K562 (cell line): Measurements from ENCODE around the gene DIS3L. TPM values are rescaled to one million over a fixed set of nuclear protein-coding genes. Genes with fewer than 3 reads are reported as not detected.

Source experiments
- ATAC-seq: fragments of 200-7000 bp; cut with Tn5 transposase; 3 replicates; pipeline ENCODE4 v1.9.1; 2020; ENCODE audit warnings: moderate library complexity
- BruUV-seq: library from RNA; stranded (reverse); fragments of 400-500 nt; replicated peaks from 2 replicates; lab custom pipeline; 2021; lab: Mats Ljungman, UMichigan
- CTCF ChIA-PET: fragments of 300-600 bp; formaldehyde crosslinking; extraction: SDS; loops from one replicate; lab custom pipeline; 2021; ENCODE audit warnings: low intra/inter-chr PET ratio; lab: Yijun Ruan, JAX
- POLR2A ChIA-PET: fragments of 300-600, 350-650 bp; sonication (Branson Sonifier 250); formaldehyde crosslinking; extraction: SDS; loops from one replicate; lab custom pipeline; 2021; ENCODE audit warnings: antibody characterized with exemption, inconsistent platforms; lab: Yijun Ruan, JAX
- DNase-seq, 4 experiments: peaks; one replicate each; pipeline versions ENCODE4 v3.0.0 to v3.0.0-alpha.2; 2011 to 2018; ENCODE audit warnings: low spot score in 3 of 4, mixed read lengths in 3 of 4; ENCODE audit errors: extremely low read depth in 1 of 4
- FAIRE-seq: peaks from 2 replicates; lab custom pipeline; 2011; peaks lifted over from hg19 to GRCh38; lab: Jason Lieb, UNC
- H2AFZ ChIP-seq: 2 replicates; pipeline ENCODE4 v1.6.0; 2011; ENCODE audit warnings: low read depth, low read length, control low read depth, inconsistent platforms
- H3K27ac ChIP-seq: fragments of 200-600 bp; 3 replicates; pipeline ENCODE4 v1.8.0; 2011; ENCODE audit warnings: low read depth, mild to moderate bottlenecking, control low read depth, inconsistent platforms, low read length, moderate library complexity, mixed read lengths; ENCODE audit errors: extremely low read depth
- H3K27me3 ChIP-seq, 2 experiments: fragments of 300-600 bp in 1 of 2; 2 replicates in 1 of 2; 3 replicates in 1 of 2; pipeline versions ENCODE4 v1.6.0 to v1.8.0; 2011; ENCODE audit warnings: inconsistent platforms in 2 of 2, low read length in 2 of 2, mild to moderate bottlenecking in 1 of 2, mixed read lengths in 1 of 2, moderate library complexity in 1 of 2; ENCODE audit not compliant: control insufficient read depth in 2 of 2, insufficient read depth in 2 of 2
- H3K36me3 ChIP-seq: fragments of 300-600 bp; 3 replicates; pipeline ENCODE4 v1.8.0; 2011; ENCODE audit warnings: mild to moderate bottlenecking, low read length, inconsistent platforms; ENCODE audit not compliant: control insufficient read depth, insufficient read depth
- H3K4me1 ChIP-seq, 2 experiments: fragments of 200-600 bp in 1 of 2; replicated peaks in 1 of 2; 2 replicates in 1 of 2; 3 replicates in 1 of 2; pipeline versions ENCODE4 v1.5.1 to v1.8.0; 2011; ENCODE audit warnings: inconsistent platforms in 2 of 2, low read length in 2 of 2, mild to moderate bottlenecking in 1 of 2, mixed read lengths in 1 of 2, moderate library complexity in 1 of 2; ENCODE audit not compliant: control insufficient read depth in 2 of 2, insufficient read depth in 2 of 2
- H3K4me2 ChIP-seq: 2 replicates; pipeline ENCODE4 v1.6.1; 2011; ENCODE audit warnings: low read length, control low read depth, inconsistent platforms, mixed read lengths; ENCODE audit not compliant: insufficient read depth
- H3K4me3 ChIP-seq: fragments of 200-600 bp; sonication (generic), shearing (Covaris generic); 2 replicates; pipeline ENCODE4 v1.5.1; 2016; ENCODE audit warnings: control low read depth, inconsistent platforms
- H3K79me2 ChIP-seq: fragments of 200-600 bp; 3 replicates; pipeline ENCODE4 v1.8.0; 2011; ENCODE audit warnings: low read length, inconsistent platforms; ENCODE audit not compliant: control insufficient read depth, insufficient read depth
- H3K9ac ChIP-seq, 2 experiments: 2 replicates each; pipeline versions ENCODE4 v1.6.0 to v1.6.1; 2011; ENCODE audit warnings: low read depth in 2 of 2, low read length in 2 of 2, control low read depth in 1 of 2, inconsistent platforms in 1 of 2, mild to moderate bottlenecking in 1 of 2, mixed read lengths in 1 of 2; ENCODE audit not compliant: insufficient read depth in 1 of 2
- H3K9me1 ChIP-seq: one replicate; pipeline ENCODE4 v1.6.0; 2011; ENCODE audit warnings: inconsistent platforms, mild to moderate bottlenecking, low read length, moderate library complexity; ENCODE audit not compliant: control insufficient read depth, insufficient read depth
- H3K9me3 ChIP-seq: replicated peaks from 2 replicates; pipeline ENCODE4 v1.5.1; 2011; ENCODE audit warnings: low read depth, low read length, inconsistent platforms; ENCODE audit not compliant: control insufficient read depth, insufficient read depth
- H4K20me1 ChIP-seq: replicated peaks from 2 replicates; pipeline ENCODE4 v1.6.1; 2011; ENCODE audit warnings: low read length, inconsistent platforms, mixed read lengths; ENCODE audit not compliant: control insufficient read depth, insufficient read depth
- KLF10 ChIP-seq: fragments of 250-450 bp; sonication (Bioruptor Pico); IDR thresholded peaks from 2 replicates; pipeline ENCODE4 v1.6.1; 2021; ENCODE audit warnings: matching md5 sums
- WGBS: fragments of 100-300 bp; shearing (Covaris generic); methylation state at CpG from one replicate; pipeline ENCODE4 v1.1.6; 2016; ENCODE audit warnings: low coverage, mixed read lengths; ENCODE audit not compliant: insufficient coverage; ENCODE audit errors: missing lambda C conversion rate; 5-methylcytosine and 5-hydroxymethylcytosine counted together
- in situ Hi-C: fragments of 300-500 bp; cut with MboI; formaldehyde crosslinking; loops from 4 replicates; pipeline ENCODE4 v1.15.0; 2018; ENCODE audit warnings: inconsistent platforms, mixed read lengths
- intact Hi-C: fragments of 100-400 bp; cut with micrococcal nuclease; formaldehyde crosslinking; loops from 2 replicates; pipeline ENCODE4 v1.14.2; 2022
- polyA plus RNA-seq, 8 experiments: library from polyadenylated mRNA; depleted of rRNA in 4 of 8; stranded (reverse) in 5 of 8; unstranded in 3 of 8; fragments of >200 nt; fragmentation: Nextera tagmentation in 2 of 8; fragmentation: Illumina TruSeq in 1 of 8; extraction: Ambion mirVana in 2 of 8; extraction: Trizol in 1 of 8; gene quantifications; 2 replicates each; pipeline versions ENCODE4 v1.2.1 to v1.2.3, GENCODE V29; 2011 to 2014; ENCODE audit warnings: inconsistent platforms in 1 of 8, missing spikeins in 1 of 8
- total RNA-seq, 7 experiments: library from RNA; depleted of rRNA in 6 of 7; stranded (reverse); fragments of >200 nt in 6 of 7; fragmentation: Illumina TruSeq in 2 of 7; extraction: Trizol in 2 of 7; gene quantifications; 2 replicates each; pipeline versions ENCODE4 v1.2.1 to v1.2.3, GENCODE V29; 2011 to 2021; ENCODE audit warnings: low replicate concordance in 1 of 7
- TF ChIP-seq, protein P1 (sequence below): fragments of 150-350 bp; conservative IDR thresholded peaks from 2 replicates; pipeline ENCODE4 v1.6.1; 2014; ENCODE audit warnings: low read length
- TF ChIP-seq, protein P2 (sequence below): fragments of 200-800 bp; sonication (Bioruptor generic); IDR thresholded peaks from 2 replicates; pipeline ENCODE4 v1.6.1; 2017; ENCODE audit warnings: missing genetic modification characterization, missing compliant biosample characterization

Gene DIS3L
- total and polyA plus RNA-seq, 9 of the 15 experiments (the other 6 are each of a cell fraction or from before 2014, with no cell fraction given): 5.9 to 34.6 (median 16.9) TPM

DNA sequence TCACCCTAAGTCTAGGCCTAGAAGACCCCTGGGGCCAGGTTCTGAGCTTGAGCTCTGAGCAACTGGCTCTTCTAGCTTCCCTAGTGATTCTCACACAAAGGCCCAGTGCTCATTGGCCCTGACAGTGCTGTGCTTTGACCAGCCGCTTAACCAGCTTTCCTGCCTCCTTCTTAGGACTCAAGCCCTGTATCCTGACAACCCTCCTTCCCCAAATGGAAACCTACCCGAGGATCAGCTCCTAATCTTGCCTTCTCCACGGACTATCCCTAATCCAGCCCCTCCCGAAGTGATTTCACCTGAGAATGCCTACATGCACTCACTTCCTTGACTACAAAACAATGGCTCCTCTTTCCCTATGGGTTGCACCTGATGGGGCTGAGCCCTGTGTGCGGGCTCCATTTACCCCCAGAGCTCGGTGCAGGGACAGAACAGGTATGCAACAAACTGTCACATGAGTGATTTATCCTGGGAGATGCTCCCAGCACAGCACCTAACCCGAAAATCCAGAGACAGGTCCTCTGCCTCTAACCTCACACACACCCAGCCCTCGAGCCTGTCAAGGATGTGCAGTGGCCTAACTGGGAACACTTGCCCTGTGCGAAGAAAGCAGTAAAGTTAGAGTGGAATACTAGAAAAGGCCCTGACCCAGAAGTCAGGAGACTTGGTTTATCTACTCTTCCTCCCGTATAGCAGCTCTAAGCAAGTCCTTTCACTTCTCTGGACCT, 42.1 kb upstream of the DIS3L start:
- ChIA-PET CTCF (interaction anchor here (1.1 kb wide), 1 partner anchor 247 kb away, joined by 4 read pairs; the partner anchor contains the start of gene SNAPC5), POLR2A (no interaction called here)
- DNase-seq (no peak), FAIRE-seq (peak; percentile 54), ATAC-seq (no peak)
- intact Hi-C loops (loop anchor here (5.0 kb wide), 1 partner anchor 36 kb away; no protein-coding TSS in a partner anchor), in situ Hi-C loops (no loop called here)
- Histone ChIP-seq H3K4me1 (peaks cover 3 to 23% of the 10 kb centered on the region in 2 experiments; a peak in 3 of 5 replicates), H3K79me2 (no peaks in the 10 kb centered on the region), H3K9me3 (no peaks in the 10 kb centered on the region), H3K27me3 (peaks cover 54 to 59% of the 10 kb centered on the region in 2 experiments), H3K27ac (no peak overlapping the region), H4K20me1 (peaks cover 15% of the 10 kb centered on the region; the same call in 1 of the 2 replicates), H3K9me1 (no peaks in the 10 kb centered on the region), H3K9ac (no peak overlapping the region), H3K4me3 (no peak overlapping the region), H3K36me3 (no peaks in the 10 kb centered on the region), H3K4me2 (no peak overlapping the region), H2AFZ (no peak overlapping the region)
- 4% methylated on average over 10 of the region's 10 CpGs for WGBS
- no TSS peak for BruUV-seq
- TF ChIP-seq KLF10: no peak
- TF ChIP-seq, protein P1, sequence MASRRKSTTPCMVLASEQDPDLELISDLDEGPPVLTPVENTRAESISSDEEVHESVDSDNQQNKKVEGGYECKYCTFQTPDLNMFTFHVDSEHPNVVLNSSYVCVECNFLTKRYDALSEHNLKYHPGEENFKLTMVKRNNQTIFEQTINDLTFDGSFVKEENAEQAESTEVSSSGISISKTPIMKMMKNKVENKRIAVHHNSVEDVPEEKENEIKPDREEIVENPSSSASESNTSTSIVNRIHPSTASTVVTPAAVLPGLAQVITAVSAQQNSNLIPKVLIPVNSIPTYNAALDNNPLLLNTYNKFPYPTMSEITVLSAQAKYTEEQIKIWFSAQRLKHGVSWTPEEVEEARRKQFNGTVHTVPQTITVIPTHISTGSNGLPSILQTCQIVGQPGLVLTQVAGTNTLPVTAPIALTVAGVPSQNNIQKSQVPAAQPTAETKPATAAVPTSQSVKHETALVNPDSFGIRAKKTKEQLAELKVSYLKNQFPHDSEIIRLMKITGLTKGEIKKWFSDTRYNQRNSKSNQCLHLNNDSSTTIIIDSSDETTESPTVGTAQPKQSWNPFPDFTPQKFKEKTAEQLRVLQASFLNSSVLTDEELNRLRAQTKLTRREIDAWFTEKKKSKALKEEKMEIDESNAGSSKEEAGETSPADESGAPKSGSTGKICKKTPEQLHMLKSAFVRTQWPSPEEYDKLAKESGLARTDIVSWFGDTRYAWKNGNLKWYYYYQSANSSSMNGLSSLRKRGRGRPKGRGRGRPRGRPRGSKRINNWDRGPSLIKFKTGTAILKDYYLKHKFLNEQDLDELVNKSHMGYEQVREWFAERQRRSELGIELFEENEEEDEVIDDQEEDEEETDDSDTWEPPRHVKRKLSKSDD: no peak
- TF ChIP-seq, protein P2, sequence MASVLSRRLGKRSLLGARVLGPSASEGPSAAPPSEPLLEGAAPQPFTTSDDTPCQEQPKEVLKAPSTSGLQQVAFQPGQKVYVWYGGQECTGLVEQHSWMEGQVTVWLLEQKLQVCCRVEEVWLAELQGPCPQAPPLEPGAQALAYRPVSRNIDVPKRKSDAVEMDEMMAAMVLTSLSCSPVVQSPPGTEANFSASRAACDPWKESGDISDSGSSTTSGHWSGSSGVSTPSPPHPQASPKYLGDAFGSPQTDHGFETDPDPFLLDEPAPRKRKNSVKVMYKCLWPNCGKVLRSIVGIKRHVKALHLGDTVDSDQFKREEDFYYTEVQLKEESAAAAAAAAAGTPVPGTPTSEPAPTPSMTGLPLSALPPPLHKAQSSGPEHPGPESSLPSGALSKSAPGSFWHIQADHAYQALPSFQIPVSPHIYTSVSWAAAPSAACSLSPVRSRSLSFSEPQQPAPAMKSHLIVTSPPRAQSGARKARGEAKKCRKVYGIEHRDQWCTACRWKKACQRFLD (CRISPR knock-in tag): no peak
